ENCODE data around the gene SLC26A11. TPM values are rescaled to one million over a fixed set of nuclear protein-coding genes. Genes with fewer than 3 reads are reported as not detected.

The SLC26A11 gene
- total RNA-seq, 4 donors from 2014 or later, result 14.1 to 38.9 (median 26.5) TPM

DNA sequence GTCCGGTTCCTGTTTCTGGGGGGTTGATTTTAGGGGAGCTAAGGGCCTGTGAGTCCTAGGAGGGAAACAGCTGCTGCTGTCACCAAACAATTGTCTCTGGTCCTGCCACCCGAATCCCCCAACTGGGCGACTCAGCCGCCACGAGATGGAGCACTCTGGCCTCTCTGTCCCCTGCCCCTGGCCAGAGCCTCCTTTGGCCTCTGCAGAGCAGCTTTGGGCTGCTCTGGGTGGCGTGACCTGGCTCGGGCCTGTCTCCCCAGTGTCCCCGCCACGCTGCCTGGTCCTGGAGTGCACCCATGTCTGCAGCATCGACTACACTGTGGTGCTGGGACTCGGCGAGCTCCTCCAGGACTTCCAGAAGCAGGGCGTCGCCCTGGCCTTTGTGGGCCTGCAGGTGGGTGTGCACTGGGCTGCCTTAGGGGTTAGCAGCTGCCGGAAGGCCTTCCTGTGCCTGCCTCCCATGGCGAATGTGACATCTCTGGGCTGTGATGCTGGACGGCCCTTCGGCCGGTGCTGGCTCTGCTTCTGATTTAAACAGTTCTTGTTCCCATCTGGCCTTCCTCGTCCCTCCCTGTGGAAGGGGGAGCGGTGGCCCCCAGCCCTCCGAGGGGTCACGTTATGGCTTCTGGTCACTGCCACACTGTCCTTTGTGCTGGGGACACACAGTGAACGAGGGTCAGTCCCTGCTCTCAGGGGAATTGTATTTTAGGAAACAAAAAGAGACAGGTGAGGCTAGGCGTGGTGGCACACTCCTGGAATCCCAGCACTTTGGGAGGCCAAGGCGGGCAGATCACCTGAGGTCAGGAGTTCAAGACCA, 28.9 kb downstream of the SLC26A11 start:
- Histone ChIP-seq H3K27ac (no peak overlapping the region), H3K27me3 (no peaks in the 10 kb centered on the region), H3K4me1 (no peaks in the 10 kb centered on the region), H3K9me3 (no peaks in the 10 kb centered on the region), H3K36me3 (peaks cover 52% of the 10 kb centered on the region), H3K4me3 (no peak overlapping the region)
- no peak for DNase-seq (ENCODE audit: low spot score in 2 of 2)
- WGBS, result 84% methylated on average over 20 of the region's 26 CpGs
- TF ChIP-seq CTCF (IDR thresholded peaks at IDR 0.05) (no peak), POLR2A (IDR thresholded peaks at IDR 0.05) (no peak), POLR2AphosphoS5 (IDR thresholded peaks at IDR 0.05) (no peak), EP300 (IDR thresholded peaks at IDR 0.05) (no peak)

- TF ChIP-seq EP300 (IDR thresholded peaks at IDR 0.05) (no peak), CTCF (IDR thresholded peaks at IDR 0.05) (no peak), POLR2A (IDR thresholded peaks at IDR 0.05) (no peak), POLR2AphosphoS5 (IDR thresholded peaks at IDR 0.05) (no peak)
- no peak for DNase-seq (ENCODE audit: low spot score in 2 of 2)
- WGBS, result 98% methylated on average over 8 of the region's 11 CpGs
- H3K4me3 ChIP-seq, result no peak overlapping the region
- H3K27me3 ChIP-seq, result no peaks in the 10 kb centered on the region
- no peaks in the 10 kb centered on the region for H3K9me3 ChIP-seq
- H3K36me3 ChIP-seq, result peaks cover 28% of the 10 kb centered on the region
- peaks cover 14% of the 10 kb centered on the region for H3K4me1 ChIP-seq
- H3K27ac ChIP-seq, result no peak overlapping the region
Observed at GRCh38 chr17:80251966-80252365, 31.7 kb downstream of the SLC26A11 start.

DNA sequence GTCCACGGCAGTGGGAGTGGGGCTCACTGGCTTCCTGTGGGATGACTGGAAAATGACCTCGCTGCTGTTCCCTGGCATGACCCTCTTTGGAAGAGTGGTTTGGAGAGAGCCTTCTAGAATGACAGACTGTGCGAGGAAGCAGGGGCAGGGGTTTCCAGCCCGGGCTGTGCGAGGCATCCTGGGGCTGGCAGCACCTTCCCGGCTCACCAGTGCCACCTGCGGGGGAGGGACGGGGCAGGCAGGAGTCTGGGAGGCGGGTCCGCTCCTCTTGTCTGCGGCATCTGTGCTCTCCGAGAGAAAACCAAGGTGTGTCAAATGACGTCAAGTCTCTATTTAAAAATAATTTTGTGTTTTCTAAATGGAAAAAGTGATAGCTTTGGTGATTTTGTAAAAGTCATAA, 32.6 kb downstream of the SLC26A11 start:
- H3K4me1 ChIP-seq, result peaks cover 14% of the 10 kb centered on the region
- peaks cover 24% of the 10 kb centered on the region for H3K36me3 ChIP-seq
- 45% methylated on average over 13 of the region's 13 CpGs for WGBS
- no peak overlapping the region for H3K4me3 ChIP-seq
- H3K27ac ChIP-seq, result no peak overlapping the region
- DNase-seq (ENCODE audit: low spot score in 2 of 2), result no peak
- H3K27me3 ChIP-seq, result no peaks in the 10 kb centered on the region
- no peaks in the 10 kb centered on the region for H3K9me3 ChIP-seq
- TF ChIP-seq CTCF (IDR thresholded peaks at IDR 0.05) (peak; percentile 12 to 73), EP300 (IDR thresholded peaks at IDR 0.05) (no peak), POLR2AphosphoS5 (IDR thresholded peaks at IDR 0.05) (no peak)

- H3K4me1 ChIP-seq, result peaks cover 14% of the 10 kb centered on the region
Observed at GRCh38 chr17:80253631-80254395, 33.6 kb downstream of the SLC26A11 start.

More at GRCh38 chr17:80253631-80254395, 33.6 kb downstream of the SLC26A11 start:
- no peaks in the 10 kb centered on the region for H3K9me3 ChIP-seq
- no peak overlapping the region for H3K27ac ChIP-seq
- TF ChIP-seq CTCF (IDR thresholded peaks at IDR 0.05) (no peak), EP300 (IDR thresholded peaks at IDR 0.05) (no peak), POLR2A (IDR thresholded peaks at IDR 0.05) (no peak), POLR2AphosphoS5 (IDR thresholded peaks at IDR 0.05) (no peak)
- H3K36me3 ChIP-seq, result peaks cover 15% of the 10 kb centered on the region
- no peak for DNase-seq (ENCODE audit: low spot score in 2 of 2)
- no peak overlapping the region for H3K4me3 ChIP-seq
- H3K27me3 ChIP-seq, result no peaks in the 10 kb centered on the region
- 85% methylated on average over 21 of the region's 21 CpGs for WGBS
